Muscle layer of colon (tissue), 2 donors: Measurements from ENCODE around the gene TMBIM1.

Experiments
- H3K27ac ChIP-seq: one replicate; pipeline ENCODE4 v1.7.0; 2013; ENCODE audit warnings: low read depth, mild to moderate bottlenecking, low read length, moderate library complexity
- H3K27me3 ChIP-seq, 2 donors: one replicate each; pipeline ENCODE4 v1.7.0; 2013; ENCODE audit warnings: low read length in 2 of 2, mild to moderate bottlenecking in 2 of 2; ENCODE audit not compliant: insufficient read depth in 2 of 2, control insufficient read depth in 1 of 2
- H3K36me3 ChIP-seq: one replicate; pipeline ENCODE4 v1.7.0; 2013; ENCODE audit warnings: mild to moderate bottlenecking, low read length; ENCODE audit not compliant: insufficient read depth
- H3K4me1 ChIP-seq: one replicate; pipeline ENCODE4 v1.7.0; 2013; ENCODE audit warnings: mild to moderate bottlenecking, low read length; ENCODE audit not compliant: insufficient read depth
- H3K4me3 ChIP-seq, 2 donors: one replicate each; pipeline ENCODE4 v1.7.0; 2013; ENCODE audit warnings: low read length in 2 of 2, low read depth in 1 of 2, mild to moderate bottlenecking in 1 of 2, moderate library complexity in 1 of 2
- H3K9ac ChIP-seq: one replicate; pipeline ENCODE4 v1.7.0; 2013; ENCODE audit warnings: low read length
- H3K9me3 ChIP-seq: one replicate; pipeline ENCODE4 v1.7.0; 2013; ENCODE audit warnings: mild to moderate bottlenecking, low read length
- donor health status: abdominal sarcoma.
- donor health status: Adenocarcinoma of cecum.

The TMBIM1 gene

DNA sequence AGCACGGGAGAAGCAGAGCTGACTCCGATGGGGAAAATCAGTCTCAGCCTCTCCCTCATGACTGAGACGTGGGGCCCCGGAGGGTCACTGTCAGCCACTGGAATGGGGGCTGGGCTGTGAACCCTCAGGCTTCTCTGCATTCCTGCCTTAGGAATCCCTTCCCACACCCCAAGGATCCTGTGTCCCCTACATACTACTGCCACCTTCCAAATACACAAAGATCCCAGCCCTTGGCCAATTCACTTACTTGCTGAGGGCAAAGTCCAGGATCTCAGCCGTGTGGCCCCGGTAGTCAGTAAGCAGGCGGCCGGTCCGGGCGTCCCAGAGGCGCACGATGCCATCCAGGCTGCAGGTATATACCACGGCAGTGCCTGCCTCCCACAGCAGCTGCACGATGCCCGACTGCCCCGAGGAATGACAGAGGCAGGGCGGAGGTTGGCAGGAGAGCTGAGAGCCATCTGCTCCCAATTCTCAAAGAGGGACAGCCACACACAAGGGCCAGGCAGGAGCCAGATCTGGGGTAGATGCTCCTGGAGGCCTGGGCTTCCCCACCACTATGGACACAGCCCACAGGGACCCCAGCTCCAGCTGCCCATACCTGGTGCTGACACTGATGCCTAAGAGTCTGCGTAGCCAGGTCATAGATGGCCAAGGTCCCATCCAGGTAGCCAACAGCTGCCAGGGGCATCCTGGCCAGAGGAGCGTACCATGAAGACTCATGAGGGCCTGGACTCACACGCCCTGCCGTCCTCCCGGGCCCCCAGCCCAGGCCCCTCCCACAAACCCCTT is 27.3 kb downstream of the TMBIM1 start:
- Histone ChIP-seq H3K9me3 (no peaks in the 10 kb centered on the region), H3K36me3 (peaks cover 44% of the 10 kb centered on the region), H3K4me1 (peaks cover 57% of the 10 kb centered on the region), H3K27ac (peak overlapping the region; percentile 24), H3K4me3 (no peak overlapping the region), H3K9ac (no peak overlapping the region), H3K27me3 (no peaks in the 10 kb centered on the region)

DNA sequence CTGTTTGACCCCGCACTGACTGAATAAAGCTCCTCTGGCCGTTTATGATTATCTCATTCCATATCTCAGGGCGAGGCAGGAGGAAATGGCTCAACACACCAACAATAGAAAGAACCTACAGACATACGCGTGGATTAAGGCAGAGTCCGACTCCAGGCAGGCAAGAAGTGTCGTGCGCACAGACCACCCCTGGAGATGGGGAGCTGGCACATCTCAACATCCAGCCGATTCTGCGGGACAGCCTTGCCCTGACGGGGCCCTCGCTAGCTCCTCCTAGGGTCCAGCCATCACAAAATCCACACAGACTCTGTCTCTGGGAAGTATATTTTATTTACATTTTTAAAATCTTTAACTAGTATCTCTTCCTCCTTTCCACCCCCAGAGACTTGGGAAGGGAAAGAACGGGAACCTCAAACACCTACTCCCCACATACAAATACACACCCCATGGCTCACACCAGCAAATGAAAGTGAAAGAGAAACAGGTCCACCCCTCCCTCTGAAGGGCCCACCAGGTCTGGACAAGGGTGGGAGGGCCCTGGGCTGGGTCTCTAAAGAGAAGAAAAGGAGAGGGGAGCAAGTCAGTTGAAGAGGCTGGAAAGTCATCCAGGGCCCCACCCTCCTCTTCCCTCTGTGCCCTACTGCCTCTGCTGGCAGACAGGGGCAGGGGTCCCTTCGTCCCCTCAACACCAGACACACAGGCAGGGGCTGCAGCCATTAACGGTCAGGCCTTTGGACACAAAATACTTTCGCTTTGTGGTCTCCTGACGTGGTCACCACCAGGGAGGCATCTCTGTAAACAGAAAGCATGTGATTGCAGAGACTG is 28.3 kb downstream of the TMBIM1 start:
- Histone ChIP-seq H3K9me3 (no peaks in the 10 kb centered on the region), H3K27me3 (no peaks in the 10 kb centered on the region), H3K9ac (no peak overlapping the region), H3K4me3 (no peak overlapping the region), H3K36me3 (peaks cover 44% of the 10 kb centered on the region), H3K27ac (peak overlapping the region; percentile 24), H3K4me1 (peaks cover 61% of the 10 kb centered on the region)

DNA sequence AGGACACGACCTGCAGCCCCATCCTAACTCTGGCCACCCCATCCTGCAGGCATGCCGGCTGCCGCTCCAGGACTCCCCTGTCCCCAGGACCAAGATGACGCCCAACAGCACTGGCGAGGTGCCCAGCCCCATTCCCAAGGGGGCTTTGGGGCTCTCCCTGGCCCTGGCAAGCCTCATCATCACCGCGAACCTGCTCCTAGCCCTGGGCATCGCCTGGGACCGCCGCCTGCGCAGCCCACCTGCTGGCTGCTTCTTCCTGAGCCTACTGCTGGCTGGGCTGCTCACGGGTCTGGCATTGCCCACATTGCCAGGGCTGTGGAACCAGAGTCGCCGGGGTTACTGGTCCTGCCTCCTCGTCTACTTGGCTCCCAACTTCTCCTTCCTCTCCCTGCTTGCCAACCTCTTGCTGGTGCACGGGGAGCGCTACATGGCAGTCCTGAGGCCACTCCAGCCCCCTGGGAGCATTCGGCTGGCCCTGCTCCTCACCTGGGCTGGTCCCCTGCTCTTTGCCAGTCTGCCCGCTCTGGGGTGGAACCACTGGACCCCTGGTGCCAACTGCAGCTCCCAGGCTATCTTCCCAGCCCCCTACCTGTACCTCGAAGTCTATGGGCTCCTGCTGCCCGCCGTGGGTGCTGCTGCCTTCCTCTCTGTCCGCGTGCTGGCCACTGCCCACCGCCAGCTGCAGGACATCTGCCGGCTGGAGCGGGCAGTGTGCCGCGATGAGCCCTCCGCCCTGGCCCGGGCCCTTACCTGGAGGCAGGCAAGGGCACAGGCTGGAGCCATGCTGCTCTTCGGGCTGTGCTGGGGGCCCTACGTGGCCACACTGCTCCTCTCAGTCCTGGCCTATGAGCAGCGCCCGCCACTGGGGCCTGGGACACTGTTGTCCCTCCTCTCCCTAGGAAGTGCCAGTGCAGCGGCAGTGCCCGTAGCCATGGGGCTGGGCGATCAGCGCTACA is 29.4 kb downstream of the TMBIM1 start:
- Histone ChIP-seq H3K27ac (peak overlapping the region; percentile 90), H3K9ac (no peak overlapping the region), H3K27me3 (no peaks in the 10 kb centered on the region), H3K9me3 (no peaks in the 10 kb centered on the region), H3K4me3 (no peak overlapping the region), H3K4me1 (peaks cover 65% of the 10 kb centered on the region), H3K36me3 (peaks cover 44% of the 10 kb centered on the region)

DNA sequence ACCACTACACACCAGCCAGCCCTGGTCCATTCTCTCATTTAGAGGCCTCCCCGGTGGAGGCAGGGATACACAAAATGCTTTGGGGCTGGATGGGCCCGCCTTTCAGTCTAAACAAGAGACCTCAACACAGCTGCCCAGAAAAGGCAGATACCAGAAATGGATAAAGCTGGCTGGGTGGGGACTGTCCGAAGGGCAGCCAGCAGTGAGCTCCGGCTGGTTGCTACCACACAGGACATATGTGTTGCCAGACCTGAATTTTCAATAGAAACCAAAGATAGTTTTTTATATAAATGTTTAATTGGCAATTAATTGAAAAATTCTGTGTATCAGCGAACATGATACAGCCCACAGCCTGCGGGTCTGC is 30.1 kb downstream of the TMBIM1 start:
- peak overlapping the region; percentile 90 for H3K27ac ChIP-seq
- H3K4me3 ChIP-seq: no peak overlapping the region
- peaks cover 65% of the 10 kb centered on the region for H3K4me1 ChIP-seq
- H3K9ac ChIP-seq: no peak overlapping the region
- no peaks in the 10 kb centered on the region for H3K9me3 ChIP-seq
- H3K27me3 ChIP-seq: no peaks in the 10 kb centered on the region
- H3K36me3 ChIP-seq: peaks cover 38% of the 10 kb centered on the region

DNA sequence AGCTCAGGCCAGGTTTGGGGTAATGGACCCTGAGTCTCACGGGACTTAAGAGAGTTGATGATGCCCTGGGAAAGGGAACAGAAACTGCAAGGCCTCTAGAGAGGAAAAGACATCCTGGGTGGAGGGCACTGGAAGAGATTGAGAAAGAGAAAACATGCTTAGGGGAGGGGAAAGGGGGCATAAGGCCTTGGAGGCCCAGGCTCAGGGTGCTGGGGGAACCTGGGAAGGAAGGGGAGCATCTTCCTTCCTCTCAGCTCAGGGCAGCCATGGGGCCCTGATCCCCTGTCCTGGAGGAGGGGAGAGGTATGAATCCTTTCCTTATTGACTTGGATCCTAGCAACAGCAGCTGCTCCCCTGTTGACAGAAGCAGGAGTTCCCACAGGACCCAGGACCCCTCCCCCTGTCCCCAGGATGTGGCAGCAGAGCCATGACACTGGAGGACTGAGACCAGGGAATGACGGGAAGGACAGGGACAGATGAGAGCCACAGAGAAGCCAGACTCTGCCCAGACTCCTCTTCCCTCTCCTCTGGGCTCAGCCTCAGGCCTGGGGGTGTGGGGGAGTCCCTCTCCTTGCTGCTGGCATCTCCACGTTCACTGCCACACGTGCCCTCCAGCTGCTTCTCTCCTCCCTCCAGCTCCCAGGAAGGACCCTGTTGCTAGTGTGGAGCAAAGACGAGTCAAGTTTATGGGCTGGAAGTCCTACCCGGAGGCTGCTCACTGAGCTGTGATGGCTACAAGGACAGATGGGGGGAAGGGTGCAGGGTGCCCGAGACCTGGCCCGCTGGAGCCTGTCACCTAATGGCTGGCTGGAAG is 30.7 kb downstream of the TMBIM1 start:
- Histone ChIP-seq H3K4me3 (peak overlapping the region in 1 of 2 donors; percentile 25), H3K36me3 (peaks cover 32% of the 10 kb centered on the region), H3K27me3 (no peaks in the 10 kb centered on the region), H3K4me1 (peaks cover 65% of the 10 kb centered on the region), H3K9me3 (no peaks in the 10 kb centered on the region), H3K9ac (no peak overlapping the region), H3K27ac (peak overlapping the region; percentile 90)

DNA sequence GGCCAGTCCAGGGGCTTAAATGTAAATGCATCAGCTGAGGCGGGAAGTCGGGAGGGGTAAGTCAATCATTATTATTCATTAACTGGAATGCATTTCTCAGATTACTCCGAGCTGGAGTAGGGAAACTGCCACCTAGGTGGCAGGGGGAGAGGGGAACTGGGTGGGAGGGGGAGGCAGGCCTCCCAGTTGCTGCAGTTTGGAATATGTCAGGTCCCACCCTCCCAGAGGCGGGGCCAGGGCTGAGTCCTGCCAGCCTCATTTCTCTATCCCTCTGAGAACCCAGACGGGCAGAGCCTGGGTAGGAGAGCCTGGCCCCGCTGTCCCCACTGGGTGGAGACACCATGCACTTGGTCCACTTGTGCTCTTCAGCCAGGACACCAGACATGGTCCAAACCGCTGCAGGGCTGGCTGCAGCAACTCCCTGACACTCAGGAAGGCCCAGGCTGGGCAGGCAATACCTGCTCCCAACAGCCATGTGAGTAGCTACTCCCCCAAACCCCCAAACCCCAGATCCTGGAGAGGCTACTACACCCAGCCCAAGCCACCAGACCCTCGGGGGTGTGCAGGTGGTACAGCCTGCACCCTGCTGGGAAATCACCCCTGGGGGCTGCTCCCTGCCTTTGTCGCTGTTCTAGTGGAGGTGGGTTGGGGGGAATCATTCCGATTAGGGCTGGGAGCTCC is 31.4 kb downstream of the TMBIM1 start, which contains the start of gene GPBAR1:
Gene GPBAR1, plus strand, starts transcription at position 274 of the 681 bp plus-strand sequence. CDS start 1,710 bp downstream, outside the sequence.
- Histone ChIP-seq H3K9ac (no peak within 1 kb of the TSS), H3K4me3 (peak within 1 kb of the TSS in 1 of 2 donors; percentile 25), H3K27me3 (no peaks in the 10 kb centered on the region), H3K36me3 (peaks cover 28% of the 10 kb centered on the region), H3K4me1 (peaks cover 65% of the 10 kb centered on the region), H3K9me3 (no peaks in the 10 kb centered on the region), H3K27ac (peak within 1 kb of the TSS; percentile 90)

DNA sequence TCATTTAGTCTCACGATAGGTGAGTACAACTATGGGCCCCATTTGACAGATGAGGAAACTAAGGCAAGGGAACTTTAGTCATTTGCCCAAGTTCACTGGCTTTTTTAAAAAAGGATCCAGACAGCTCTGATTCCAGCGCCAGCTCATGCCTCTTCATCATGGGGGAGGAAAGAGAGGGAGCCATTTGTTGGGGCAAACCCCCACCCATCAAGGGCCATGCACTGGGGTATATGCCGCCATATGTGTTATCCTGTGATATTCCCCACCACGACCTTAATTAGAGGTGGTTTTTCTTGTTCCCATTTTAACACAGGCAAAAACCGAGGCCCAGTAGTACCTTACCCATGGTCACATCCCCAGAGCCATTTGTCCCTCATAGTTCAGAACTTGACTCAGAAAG is 32.1 kb downstream of the TMBIM1 start:
- H3K9me3 ChIP-seq: no peaks in the 10 kb centered on the region
- peak overlapping the region; percentile 90 for H3K27ac ChIP-seq
- H3K27me3 ChIP-seq: no peaks in the 10 kb centered on the region
- no peak overlapping the region for H3K4me3 ChIP-seq
- peaks cover 28% of the 10 kb centered on the region for H3K36me3 ChIP-seq
- H3K4me1 ChIP-seq: peaks cover 65% of the 10 kb centered on the region
- H3K9ac ChIP-seq: no peak overlapping the region

DNA sequence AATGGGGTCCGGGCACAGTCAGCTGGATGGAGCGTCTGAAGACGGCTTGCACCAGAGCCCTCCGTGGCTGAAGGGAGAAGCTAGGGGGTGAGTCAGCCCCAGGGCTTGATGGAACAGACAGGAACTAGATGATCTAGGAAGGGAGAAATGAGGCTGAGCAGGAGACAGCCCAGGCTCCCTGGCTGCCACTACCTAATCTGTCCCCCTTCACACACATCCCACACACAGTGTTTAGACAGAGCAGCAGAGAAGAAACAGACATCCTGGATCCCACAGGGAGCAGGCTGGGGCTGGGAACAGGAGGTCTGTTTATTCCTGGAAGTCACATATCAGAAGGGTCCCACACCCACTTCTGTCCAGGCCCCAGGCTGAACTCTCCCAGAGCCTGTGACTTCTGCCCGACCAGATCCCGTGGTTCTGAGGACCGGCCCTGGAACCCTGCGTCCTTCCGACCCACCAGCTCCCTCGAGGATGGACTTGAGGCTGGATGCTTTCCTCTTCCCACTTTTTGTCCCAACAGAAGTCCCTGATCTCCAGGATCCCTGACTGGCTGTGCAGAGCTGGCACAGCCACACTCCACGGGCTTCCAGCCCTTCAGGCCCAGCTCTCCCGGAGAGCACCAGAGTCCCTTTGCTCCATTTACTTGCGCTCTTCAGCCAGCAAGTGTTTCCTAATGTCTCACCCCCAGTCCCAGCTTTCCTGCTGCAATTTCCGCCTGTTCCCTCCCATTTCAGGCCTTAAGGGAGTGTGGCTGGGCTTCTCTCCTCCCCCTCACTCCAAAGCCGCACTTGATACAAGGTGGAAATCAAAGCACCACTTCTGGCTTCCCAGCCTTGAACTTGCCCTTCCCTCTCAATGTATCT is 33.0 kb downstream of the TMBIM1 start:
- Histone ChIP-seq H3K4me3 (no peak overlapping the region), H3K9ac (no peak overlapping the region), H3K36me3 (peaks cover 28% of the 10 kb centered on the region), H3K9me3 (no peaks in the 10 kb centered on the region), H3K4me1 (peaks cover 60% of the 10 kb centered on the region), H3K27me3 (no peaks in the 10 kb centered on the region), H3K27ac (peak overlapping the region; percentile 90)

DNA sequence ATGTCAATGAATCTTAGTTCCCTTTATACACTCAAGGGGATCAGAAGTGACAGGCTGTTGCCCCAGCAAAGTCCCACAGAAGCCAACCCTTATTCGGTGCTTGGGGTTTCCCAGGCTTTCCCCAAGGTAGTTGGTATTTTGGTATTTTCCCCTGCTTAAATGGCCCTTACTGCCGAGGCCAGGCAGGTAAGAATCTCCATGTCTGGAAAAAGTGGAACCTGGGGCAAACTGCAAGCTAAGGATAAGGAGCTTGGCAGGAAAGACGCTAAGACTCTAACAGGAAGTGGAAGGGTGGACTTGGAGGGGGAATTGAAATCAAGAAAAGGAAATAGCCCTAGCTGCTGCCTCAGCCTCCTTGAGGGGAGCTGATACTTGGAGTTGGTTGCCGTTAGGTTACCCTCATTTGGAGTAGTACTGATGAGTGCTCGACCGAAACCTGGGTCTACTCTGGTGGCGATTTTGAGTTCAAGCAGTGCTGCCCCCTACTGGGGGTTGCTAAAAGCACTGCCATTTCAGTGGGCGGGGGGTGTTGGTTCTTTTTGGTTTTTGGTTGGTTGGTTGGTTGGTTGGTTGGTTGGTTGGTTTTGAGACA is 34.8 kb downstream of the TMBIM1 start:
- H3K9me3 ChIP-seq: no peaks in the 10 kb centered on the region
- H3K27ac ChIP-seq: no peak overlapping the region
- H3K9ac ChIP-seq: no peak overlapping the region
- H3K4me1 ChIP-seq: peaks cover 42% of the 10 kb centered on the region
- H3K4me3 ChIP-seq: no peak overlapping the region
- no peaks in the 10 kb centered on the region for H3K27me3 ChIP-seq
- H3K36me3 ChIP-seq: peaks cover 38% of the 10 kb centered on the region
